ENCODE measurements around the gene RANBP10. TPM values are rescaled to one million over a fixed set of nuclear protein-coding genes. Genes with fewer than 3 reads are reported as not detected.

Gene RANBP10
- total and polyA plus RNA-seq, 2 of the 13 experiments (the other 11 are each of a cell fraction or from before 2014, with no cell fraction given): 9.2 to 22.7 TPM

DNA sequence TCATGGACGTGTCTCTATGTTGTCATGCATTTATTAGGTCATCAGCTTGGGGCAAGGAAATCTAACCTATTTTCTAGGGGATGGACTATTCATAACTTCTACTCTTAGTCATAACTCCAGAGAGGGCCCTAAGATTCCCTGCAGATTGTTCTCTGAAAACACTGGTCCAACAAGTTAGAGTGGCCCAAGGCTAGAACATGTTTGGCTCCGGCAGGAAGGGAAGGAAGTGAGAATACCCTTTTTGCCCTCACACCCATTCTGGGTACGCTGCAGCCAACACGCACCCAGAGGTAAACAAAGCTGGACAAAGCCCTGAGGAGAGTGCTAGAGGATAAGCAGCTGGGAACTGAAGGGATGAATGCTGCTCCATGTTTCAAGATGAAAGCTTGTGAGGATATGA, 129.8 kb downstream of the RANBP10 start:
- no peak overlapping the region for H3K4me2 ChIP-seq (ENCODE audit: low read depth, low read length)
- CTCF ChIA-PET (ENCODE audit: low intra/inter-chr PET ratio, low total read pairs): no interaction called here
- TF ChIP-seq, protein P1, sequence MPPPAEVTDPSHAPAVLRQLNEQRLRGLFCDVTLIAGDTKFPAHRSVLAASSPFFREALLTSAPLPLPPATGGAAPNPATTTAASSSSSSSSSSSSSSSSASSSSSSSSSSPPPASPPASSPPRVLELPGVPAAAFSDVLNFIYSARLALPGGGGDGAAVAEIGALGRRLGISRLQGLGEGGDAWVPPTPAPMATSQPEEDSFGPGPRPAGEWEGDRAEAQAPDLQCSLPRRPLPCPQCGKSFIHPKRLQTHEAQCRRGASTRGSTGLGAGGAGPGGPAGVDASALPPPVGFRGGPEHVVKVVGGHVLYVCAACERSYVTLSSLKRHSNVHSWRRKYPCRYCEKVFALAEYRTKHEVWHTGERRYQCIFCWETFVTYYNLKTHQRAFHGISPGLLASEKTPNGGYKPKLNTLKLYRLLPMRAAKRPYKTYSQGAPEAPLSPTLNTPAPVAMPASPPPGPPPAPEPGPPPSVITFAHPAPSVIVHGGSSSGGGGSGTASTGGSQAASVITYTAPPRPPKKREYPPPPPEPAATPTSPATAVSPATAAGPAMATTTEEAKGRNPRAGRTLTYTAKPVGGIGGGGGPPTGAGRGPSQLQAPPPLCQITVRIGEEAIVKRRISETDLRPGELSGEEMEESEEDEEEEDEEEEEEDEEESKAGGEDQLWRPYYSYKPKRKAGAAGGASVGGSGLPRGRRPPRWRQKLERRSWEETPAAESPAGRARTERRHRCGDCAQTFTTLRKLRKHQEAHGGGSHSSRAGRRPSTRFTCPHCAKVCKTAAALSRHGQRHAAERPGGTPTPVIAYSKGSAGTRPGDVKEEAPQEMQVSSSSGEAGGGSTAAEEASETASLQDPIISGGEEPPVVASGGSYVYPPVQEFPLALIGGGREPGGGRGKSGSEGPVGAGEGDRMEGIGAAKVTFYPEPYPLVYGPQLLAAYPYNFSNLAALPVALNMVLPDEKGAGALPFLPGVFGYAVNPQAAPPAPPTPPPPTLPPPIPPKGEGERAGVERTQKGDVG (CRISPR knock-in tag; IDR thresholded peaks at IDR 0.05; ENCODE audit: borderline replicate concordance): no peak
- TF ChIP-seq ZNF383 (CRISPR knock-in tag; IDR thresholded peaks at IDR 0.05; ENCODE audit: borderline replicate concordance): no peak
- TF ChIP-seq KDM4B (CRISPR knock-in tag; IDR thresholded peaks at IDR 0.05): no peak
- TF ChIP-seq GATAD1 (CRISPR knock-in tag; IDR thresholded peaks at IDR 0.05): no peak
- TF ChIP-seq, protein P2, sequence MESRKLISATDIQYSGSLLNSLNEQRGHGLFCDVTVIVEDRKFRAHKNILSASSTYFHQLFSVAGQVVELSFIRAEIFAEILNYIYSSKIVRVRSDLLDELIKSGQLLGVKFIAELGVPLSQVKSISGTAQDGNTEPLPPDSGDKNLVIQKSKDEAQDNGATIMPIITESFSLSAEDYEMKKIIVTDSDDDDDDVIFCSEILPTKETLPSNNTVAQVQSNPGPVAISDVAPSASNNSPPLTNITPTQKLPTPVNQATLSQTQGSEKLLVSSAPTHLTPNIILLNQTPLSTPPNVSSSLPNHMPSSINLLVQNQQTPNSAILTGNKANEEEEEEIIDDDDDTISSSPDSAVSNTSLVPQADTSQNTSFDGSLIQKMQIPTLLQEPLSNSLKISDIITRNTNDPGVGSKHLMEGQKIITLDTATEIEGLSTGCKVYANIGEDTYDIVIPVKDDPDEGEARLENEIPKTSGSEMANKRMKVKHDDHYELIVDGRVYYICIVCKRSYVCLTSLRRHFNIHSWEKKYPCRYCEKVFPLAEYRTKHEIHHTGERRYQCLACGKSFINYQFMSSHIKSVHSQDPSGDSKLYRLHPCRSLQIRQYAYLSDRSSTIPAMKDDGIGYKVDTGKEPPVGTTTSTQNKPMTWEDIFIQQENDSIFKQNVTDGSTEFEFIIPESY (CRISPR knock-in tag; IDR thresholded peaks at IDR 0.05): no peak
- no peak for TF ChIP-seq RFXAP (CRISPR knock-in tag; IDR thresholded peaks at IDR 0.05; ENCODE audit: borderline replicate concordance)
- no peak for ATAC-seq
- no TSS peak for BruUV-seq (replicated peaks)
- no peak for DNase-seq (ENCODE audit: low spot score)
- WGBS (ENCODE audit: low lambda C conversion rate): 97% methylated on average over 4 of the region's 4 CpGs
- peaks cover 3 to 8% of the 10 kb centered on the region in 2 experiments; a peak in 4 of 5 replicates for H3K36me3 ChIP-seq (replicated peaks in 1 of 2; ENCODE audit: control insufficient read depth in 1 of 2, insufficient read depth in 2 of 2, low read length in 2 of 2)
- H3K27me3 ChIP-seq (ENCODE audit: control insufficient read depth in 1 of 2, insufficient read depth in 2 of 2, low read length in 2 of 2): no peaks in the 10 kb centered on the region
- H3K4me3 ChIP-seq (replicated peaks in 1 of 3; ENCODE audit: insufficient read depth in 1 of 3, low read depth in 2 of 3, low read length in 3 of 3): no peak overlapping the region
- no peaks in the 10 kb centered on the region for H4K20me1 ChIP-seq (ENCODE audit: insufficient read depth, low read length)
- H3K9me3 ChIP-seq (ENCODE audit: low read length): no peaks in the 10 kb centered on the region
- 0 out of 2 replicates have a peak, but pooled peaks cover 5% of the 10 kb centered on the region for H3K4me1 ChIP-seq (ENCODE audit: insufficient read depth, low read length)
- no peak overlapping the region for H2AFZ ChIP-seq (ENCODE audit: low read length)
- intact Hi-C loops (cut with micrococcal nuclease; ENCODE audit: unreplicated experiment) (no loop called here), in situ Hi-C loops (cut with HindIII; ENCODE audit: extremely low pct_ligation_motif_present, low pct_unique_long_range_greater_than_20kb) (no loop called here)
- FAIRE-seq: no peak
- H3K9ac ChIP-seq (ENCODE audit: insufficient read depth, low read depth, low read length): no peak overlapping the region
- POLR2A ChIA-PET: no interaction called here
- no peak overlapping the region for H3K27ac ChIP-seq (ENCODE audit: extremely low read length, insufficient read depth, low read length)
- no peaks in the 10 kb centered on the region for H3K79me2 ChIP-seq (ENCODE audit: insufficient read depth, low read length)

All from HepG2 (cell line).